Fibroblast of lung (primary cell): ENCODE data around the gene KCNT2.

ENCODE experiments used
- CTCF ChIP-seq, 2 donors: IDR thresholded peaks in 1 of 2; conservative IDR thresholded peaks in 1 of 2; 1 replicate in 1 of 2; 2 replicates in 1 of 2; pipeline ENCODE4 v1.5.1; 2011 to 2012; ENCODE audit warnings: low read length in 2 of 2, control low read depth in 1 of 2, inconsistent platforms in 1 of 2, low read depth in 1 of 2, mild to moderate bottlenecking in 1 of 2
- EZH2 ChIP-seq: IDR thresholded peaks from 2 replicates; pipeline ENCODE4 v1.5.1; 2012; ENCODE audit warnings: low read length, control low read depth, mild to moderate bottlenecking; ENCODE audit errors: missing control alignments

GRCh38 chr1:196442366-196442765 is 165.9 kb downstream of the KCNT2 start:
- TF ChIP-seq EZH2 (no peak), CTCF (conservative IDR thresholded peaks at IDR 0.05 in 1 of 2, IDR thresholded peaks at IDR 0.05 in 1 of 2; ENCODE audit: low read depth in 1 of 2, low read length in 2 of 2) (no peak)
